HG02798 (cell line): Measurements from ENCODE around the gene TM4SF20.
"Not testable (repeated sequence)": the region's sequence is repeated elsewhere in the genome, so short reads cannot be mapped to it uniquely, and the experiment has no call there.

Experiments
- ATAC-seq: cut with Tn5 transposase; IDR thresholded peaks from one replicate; pipeline ENCODE4 v1.9.1; 2021; ENCODE audit warnings: mild to moderate bottlenecking; ENCODE audit not compliant: unreplicated experiment, poor library complexity

TM4SF20 gene

GRCh38 chr2:227370092-227370491, 9.0 kb downstream of the TM4SF20 start:
- no peak for ATAC-seq

DNA sequence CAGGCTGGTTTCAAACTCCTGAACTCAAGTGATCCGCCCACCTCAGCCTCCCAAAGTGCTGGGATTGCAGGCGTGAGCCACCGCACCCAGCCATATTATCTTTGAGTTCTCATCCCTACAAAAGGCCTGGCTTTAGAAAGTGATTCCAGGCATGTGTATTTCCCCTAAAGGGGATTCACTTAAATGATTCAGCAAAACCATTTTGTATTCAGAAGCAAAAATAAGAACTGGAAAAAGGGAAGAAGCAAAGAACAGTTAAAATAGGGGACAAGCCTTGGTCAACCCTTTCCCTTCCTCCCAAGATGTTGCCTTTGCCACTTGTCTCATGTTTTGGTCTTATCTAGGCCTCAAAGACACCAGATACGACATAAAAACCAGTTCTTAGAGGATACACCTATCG, 10.5 kb downstream of the TM4SF20 start:
- ATAC-seq = no peak

DNA sequence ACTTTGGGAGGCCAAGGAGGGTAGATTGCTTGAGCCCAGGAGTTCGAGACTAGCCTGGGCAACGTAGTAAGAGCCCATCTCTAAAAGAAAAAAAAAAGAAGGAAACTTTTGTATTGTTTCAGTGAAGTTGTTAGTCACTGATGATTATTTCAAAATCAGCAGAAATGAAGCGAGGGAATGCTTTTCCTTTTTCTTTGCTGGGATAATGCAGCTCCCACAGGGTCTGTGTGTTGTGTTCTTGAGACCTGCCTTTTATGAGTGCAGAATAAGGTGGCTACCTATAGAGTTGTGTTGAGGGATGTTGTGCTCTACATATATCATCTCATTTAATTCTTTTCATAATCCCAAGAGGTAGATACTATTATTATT, 11.7 kb downstream of the TM4SF20 start:
- no peak for ATAC-seq

DNA sequence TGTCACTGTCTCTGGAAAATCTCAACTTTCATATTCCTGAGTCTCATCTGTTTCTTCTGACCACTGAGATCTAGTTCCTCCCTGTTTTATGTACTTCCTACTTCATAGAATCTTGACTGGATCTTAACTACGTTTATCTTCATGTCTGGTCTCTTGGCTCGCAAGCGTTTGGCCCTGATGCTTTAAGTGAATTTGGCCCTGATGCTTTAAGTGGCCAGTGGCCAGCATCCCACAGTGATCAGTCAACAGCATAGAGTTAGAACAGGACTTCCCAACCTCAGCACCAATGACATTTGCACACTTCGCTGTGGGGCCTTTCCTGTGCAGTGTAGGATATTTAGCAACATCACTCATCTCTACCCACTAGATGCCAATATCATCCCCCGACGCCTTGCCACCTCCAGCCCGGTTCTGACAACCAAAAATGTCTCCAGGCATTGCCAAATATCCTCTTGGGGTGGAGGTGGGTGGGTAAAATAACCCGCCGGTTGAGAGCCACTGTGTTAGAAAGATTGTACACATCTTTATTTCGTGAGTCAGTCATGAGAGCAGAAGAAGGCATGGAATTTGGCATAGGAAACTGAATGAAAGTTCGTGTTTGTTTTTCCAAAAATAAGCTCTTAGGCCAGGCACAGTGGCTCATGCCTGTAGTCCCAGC, 12.2 kb downstream of the TM4SF20 start:
- no peak for ATAC-seq

DNA sequence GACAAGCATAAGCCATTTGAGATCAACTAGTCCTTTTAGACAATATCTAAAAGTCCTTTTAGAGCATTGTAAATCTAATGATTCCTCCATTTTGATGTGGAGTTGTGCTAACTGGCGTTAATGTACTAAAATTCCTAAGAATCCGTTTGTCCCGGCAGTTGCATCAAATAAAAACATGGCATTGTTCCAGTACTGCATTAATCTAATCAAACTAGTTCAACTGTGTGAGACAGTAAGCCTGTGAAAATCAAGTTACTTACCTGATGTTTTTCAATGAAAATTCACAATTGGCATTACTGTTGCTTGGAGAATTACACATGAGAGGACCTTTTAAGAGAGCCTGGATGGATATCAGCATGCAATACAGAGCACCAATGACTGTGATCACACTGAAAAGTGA, 13.3 kb downstream of the TM4SF20 start:
- no peak for ATAC-seq

- not testable (repeated sequence) for ATAC-seq
Observed at GRCh38 chr2:227364585-227365263, 14.4 kb downstream of the TM4SF20 start.

DNA sequence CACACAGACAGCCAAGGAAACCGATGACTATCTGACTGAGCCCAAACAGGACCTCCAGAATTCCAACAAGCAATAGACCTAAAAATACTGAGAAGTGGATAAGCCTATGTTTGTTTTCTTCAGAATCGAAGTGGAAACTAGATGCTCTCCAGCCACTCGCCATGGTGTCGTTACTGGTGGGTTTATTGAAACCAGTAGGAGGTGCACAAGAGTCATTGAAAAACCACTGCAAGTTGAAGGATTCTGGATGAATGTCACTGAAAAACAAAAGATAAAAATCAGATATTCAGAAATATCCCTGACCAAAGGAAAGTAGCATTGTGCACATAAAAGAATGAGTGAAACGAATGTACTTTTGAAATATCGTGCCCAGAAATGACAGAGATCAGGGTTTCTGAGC, 15.3 kb downstream of the TM4SF20 start:
- no peak for ATAC-seq

DNA sequence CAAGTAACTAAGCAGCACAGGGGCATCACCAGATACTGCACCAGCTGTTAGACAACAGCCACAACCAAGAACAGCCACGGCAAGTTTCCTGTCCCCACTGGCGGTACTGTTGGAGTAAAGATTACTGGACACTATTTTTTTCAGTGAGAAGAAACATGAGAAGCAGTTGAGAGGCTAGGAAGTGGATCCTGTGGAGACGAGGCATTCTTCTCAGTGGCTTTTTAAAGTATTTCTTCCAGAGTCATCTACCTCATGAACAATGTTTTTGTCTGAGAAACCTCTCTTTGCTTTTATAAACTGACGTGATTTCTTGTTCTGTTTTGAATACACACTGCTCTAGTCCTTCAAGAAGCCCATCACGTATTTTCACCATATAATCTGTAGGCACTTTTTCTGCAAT, 18.8 kb downstream of the TM4SF20 start:
- ATAC-seq = no peak

DNA sequence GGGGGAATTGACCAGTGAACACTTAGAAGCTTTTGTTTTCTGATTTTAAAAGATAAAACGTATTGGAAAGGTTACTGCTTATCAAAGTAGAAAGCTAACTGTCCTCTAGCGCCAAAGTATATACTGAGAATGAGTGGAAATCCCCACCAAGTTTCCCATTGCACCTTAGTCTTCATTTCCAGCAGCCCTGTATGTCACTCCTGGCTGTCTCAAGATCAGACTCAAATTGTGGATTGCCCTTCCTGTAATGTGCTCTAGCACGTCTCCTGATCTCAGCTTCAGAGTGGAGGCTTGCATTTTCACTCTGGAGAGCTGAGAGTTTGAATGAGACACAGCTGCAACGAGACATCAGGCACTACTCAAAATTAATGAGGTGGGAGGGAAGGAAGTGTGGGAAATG, 27.5 kb downstream of the TM4SF20 start:
- peak; percentile 85 for ATAC-seq

DNA sequence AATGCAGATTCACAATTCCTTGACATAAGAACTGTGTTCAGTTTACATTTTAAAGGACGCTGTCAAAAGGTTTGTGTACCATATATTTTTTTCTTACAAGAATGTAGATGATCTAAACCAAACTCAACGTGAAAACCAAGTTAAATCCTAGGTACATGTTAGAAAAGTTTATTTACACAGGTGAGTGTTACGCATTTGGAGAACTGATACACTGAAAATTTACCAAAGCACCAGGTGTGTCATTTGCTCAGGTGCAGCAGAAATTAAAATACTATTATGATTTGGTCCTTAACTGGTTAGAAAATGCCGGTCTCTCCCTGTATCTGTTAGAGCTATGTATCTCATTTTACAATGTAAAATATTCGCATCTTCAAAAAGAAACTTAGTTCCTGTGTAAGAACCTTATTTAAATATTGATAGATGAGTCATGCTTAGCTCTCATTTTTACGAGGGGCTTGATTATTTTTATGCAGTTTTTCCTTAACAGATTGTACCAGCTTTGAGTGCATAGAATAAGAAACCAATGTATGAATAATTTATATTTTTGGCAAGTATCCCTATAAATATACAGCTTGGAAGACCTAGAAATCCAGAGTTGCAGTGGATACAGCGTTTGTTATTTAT, 29.0 kb downstream of the TM4SF20 start:
- no peak for ATAC-seq

GRCh38 chr2:227348324-227348723, 30.8 kb downstream of the TM4SF20 start:
- no peak for ATAC-seq

GRCh38 chr2:227347117-227347516, 32.0 kb downstream of the TM4SF20 start:
- ATAC-seq = no peak

DNA sequence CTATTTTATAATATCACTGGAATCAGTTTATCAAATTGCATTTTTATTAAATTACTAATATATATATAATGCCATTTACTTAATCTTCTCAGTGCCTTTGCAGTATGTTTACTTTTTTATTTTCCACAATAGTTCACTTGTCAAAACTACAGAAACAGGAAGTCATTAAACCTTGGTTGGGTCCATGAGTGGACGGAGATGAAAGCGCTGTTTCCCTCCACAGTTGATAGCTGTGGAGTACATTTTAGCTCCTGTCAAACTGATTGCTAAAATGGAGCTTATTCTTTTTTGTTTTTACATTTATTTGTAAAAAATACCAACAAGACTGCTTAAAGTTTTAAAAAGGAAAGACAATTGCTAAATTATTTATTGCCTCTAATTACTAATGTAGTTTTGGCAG, 34.9 kb downstream of the TM4SF20 start:
- no peak for ATAC-seq

GRCh38 chr2:227341553-227341952, 37.6 kb downstream of the TM4SF20 start:
- ATAC-seq = no peak

GRCh38 chr2:227340106-227340505, 39.0 kb downstream of the TM4SF20 start:
- no peak for ATAC-seq

GRCh38 chr2:227339098-227339599, 40.0 kb downstream of the TM4SF20 start:
- ATAC-seq = no peak

DNA sequence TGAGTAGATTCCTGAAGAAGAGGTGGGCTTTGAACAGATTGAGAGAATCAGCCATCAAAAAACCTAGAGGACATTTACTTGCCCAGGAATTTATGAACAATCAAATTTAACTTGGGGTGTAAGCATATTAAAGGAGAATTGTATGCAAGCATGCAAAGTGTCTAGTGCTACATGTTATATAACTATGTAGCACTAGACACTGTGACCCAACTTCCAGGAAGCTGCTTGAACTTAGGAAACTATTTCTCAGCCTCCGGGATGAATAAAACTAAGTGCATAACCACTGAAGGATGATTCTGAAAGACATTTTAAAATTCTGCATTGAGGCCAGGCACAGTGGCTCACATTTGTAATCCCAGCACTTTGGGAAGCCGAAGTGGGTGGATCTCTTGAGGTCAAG, 41.7 kb downstream of the TM4SF20 start:
- ATAC-seq = no peak

GRCh38 chr2:227335713-227336112, 43.4 kb downstream of the TM4SF20 start:
- ATAC-seq = no peak

DNA sequence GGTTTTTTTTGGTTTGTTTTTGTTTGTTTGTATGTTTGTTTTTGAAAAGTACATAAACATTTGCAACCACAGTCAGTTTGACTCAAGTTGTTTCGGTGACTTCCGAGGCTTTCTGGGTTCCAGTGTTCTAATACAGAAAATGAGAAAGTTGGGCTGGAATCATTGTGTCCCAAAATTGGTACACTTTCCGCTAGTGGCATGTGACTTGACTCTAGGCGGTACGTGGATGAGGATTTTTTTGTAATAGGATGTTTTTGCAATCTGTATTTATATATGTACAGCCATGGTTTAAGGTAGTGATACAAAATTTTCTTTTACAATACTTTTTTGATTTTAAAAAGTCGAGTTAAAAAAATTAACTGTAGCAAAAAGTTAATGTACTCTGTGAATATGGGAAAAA, 52.3 kb downstream of the TM4SF20 start:
- ATAC-seq = no peak

DNA sequence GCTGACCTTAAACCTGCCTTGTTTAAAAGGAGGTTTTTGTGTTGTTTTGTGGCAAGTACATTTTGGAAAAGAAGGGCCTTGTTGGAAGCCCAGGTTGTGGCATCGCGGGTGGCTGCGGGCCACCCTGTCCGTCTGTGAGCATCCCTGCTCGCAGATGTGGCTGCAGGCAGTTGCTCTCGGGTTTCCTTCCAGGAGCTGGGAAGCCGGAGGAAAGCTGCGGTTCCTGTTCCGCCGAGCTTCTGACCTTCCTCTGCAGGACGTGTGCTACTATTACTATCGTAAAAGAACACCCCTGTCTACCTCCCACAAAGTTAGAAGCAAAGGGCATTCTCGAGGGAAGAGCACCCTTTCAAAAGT, 53.3 kb downstream of the TM4SF20 start:
- no peak for ATAC-seq

DNA sequence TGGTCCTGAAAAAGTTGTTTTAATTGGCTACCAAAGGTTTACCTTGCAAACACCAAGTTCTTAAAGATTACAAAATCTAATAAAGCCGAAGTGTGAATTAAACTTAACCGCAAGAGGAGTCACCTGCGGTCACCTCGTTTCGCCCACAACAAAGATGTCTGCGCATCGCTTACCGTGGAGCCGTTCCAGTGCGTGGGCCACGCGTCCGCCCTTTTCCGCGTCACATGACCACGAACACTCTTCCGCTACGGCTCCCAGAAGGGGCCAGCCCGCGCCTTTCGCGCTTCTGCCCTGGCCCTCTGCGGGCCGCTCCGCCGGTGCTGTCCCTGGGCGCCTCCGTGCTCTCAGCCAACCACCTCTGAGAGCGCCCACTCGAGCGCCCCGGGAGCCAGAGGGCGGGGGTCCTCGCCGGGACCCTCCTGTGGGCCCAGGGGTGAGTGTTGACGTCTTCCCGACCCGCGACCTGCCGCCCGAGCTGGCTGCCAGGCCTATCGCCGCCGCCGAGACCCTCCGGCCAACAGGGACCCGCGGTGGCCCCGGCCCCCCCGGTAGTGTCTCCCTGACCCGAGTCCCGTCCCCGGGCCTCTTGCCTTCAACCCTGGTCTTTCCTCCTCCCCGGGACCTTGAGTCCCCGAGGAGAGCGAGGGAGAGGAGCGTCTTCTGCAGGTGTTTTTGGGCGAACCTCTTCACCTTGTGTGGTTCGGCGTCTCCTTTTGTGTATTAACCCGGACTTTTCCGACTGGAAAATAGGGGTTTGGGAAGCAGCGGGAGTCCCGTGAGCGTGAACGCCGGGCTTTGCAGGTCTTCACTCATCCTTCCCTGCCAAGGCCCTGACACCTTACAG, 53.9 kb downstream of the TM4SF20 start, which contains the start of gene MFF:
TSS of gene MFF (plus strand) at position 257 of the 844 bp plus-strand sequence. CDS start 5,415 bp downstream, outside the sequence.
- peak; percentile 96 for ATAC-seq
